Measurements from ENCODE around the gene SEPTIN10.

SEPTIN10 gene

GRCh38 chr2:109638795-109639194, 25.0 kb upstream of the SEPTIN10 start:
- no peak overlapping the region for H3K4me3 ChIP-seq (replicated peaks in 1 of 2; ENCODE audit: low read depth in 2 of 2, low read length in 2 of 2)
- TF ChIP-seq, protein P1, sequence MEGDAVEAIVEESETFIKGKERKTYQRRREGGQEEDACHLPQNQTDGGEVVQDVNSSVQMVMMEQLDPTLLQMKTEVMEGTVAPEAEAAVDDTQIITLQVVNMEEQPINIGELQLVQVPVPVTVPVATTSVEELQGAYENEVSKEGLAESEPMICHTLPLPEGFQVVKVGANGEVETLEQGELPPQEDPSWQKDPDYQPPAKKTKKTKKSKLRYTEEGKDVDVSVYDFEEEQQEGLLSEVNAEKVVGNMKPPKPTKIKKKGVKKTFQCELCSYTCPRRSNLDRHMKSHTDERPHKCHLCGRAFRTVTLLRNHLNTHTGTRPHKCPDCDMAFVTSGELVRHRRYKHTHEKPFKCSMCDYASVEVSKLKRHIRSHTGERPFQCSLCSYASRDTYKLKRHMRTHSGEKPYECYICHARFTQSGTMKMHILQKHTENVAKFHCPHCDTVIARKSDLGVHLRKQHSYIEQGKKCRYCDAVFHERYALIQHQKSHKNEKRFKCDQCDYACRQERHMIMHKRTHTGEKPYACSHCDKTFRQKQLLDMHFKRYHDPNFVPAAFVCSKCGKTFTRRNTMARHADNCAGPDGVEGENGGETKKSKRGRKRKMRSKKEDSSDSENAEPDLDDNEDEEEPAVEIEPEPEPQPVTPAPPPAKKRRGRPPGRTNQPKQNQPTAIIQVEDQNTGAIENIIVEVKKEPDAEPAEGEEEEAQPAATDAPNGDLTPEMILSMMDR (IDR thresholded peaks at IDR 0.05; ENCODE audit: low read depth, low read length): no peak
- peak; percentile 61 to 66 for DNase-seq (ENCODE audit: low read depth in 2 of 2)

- H3K4me3 ChIP-seq (replicated peaks in 1 of 2; ENCODE audit: low read depth in 2 of 2, low read length in 2 of 2): no peak overlapping the region
- peak; percentile 70 to 81 for DNase-seq (ENCODE audit: low read depth in 2 of 2)
- TF ChIP-seq, protein P1 (IDR thresholded peaks at IDR 0.05; ENCODE audit: low read depth, low read length): no peak
These were observed 24.2 kb upstream of the SEPTIN10 start for GRCh38 chr2:109637749-109638570.

- H3K4me3 ChIP-seq (replicated peaks in 1 of 2; ENCODE audit: low read depth in 2 of 2, low read length in 2 of 2): no peak overlapping the region
- TF ChIP-seq, protein P1 (IDR thresholded peaks at IDR 0.05; ENCODE audit: low read depth, low read length): no peak
- peak; percentile 47 to 76 for DNase-seq (ENCODE audit: low read depth in 2 of 2)
These were observed 22.6 kb upstream of the SEPTIN10 start for GRCh38 chr2:109636317-109636716.

DNA sequence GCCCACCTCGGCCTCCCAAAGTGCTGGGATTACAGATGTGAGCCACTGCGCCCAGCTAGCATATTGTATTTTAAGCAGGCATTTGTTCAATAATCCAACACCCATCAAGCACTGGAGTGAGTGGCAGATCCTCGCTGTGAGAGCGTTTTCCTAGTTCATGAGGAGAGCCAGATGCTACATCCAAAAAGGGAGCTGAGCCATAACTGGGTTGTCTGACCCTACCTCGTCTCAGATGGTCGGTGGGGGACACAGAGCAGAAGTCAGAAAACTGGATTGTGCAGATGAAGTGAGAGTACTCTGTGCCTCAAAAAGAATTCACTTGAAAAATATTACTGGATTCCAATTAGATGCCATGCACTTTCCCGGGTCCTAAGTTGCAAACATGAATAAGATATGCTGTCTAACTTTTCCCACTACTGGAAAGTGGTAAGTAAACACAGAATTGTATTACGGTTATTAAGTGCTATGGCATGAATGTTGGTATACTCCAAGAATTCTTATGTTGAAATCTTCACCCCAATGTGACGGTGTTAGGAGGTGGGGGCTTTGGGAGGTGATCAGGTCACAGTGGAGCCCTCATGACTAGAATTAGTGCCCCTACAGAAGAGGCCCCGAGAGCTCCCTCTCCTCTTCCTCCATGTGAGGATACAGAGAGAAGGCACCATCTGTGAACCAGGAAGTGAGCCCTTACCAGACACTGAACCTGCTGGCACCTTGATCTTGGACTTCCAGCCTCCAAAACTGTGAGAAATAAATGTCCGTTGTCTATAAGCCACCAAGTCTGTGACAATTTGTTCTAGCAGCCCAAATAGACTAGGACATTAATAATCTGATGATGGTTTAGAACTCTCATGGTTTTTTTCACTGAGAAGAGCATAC, 21.9 kb upstream of the SEPTIN10 start:
- DNase-seq (ENCODE audit: low read depth in 2 of 2): no peak
- TF ChIP-seq, protein P1 (IDR thresholded peaks at IDR 0.05; ENCODE audit: low read depth, low read length): no peak
- H3K4me3 ChIP-seq (replicated peaks in 1 of 2; ENCODE audit: low read depth in 2 of 2, low read length in 2 of 2): no peak overlapping the region

GRCh38 chr2:109633284-109633961, 19.7 kb upstream of the SEPTIN10 start:
- TF ChIP-seq, protein P1 (IDR thresholded peaks at IDR 0.05; ENCODE audit: low read depth, low read length): no peak
- no peak for DNase-seq (ENCODE audit: low read depth in 2 of 2)
- no peak overlapping the region for H3K4me3 ChIP-seq (replicated peaks in 1 of 2; ENCODE audit: low read depth in 2 of 2, low read length in 2 of 2)

- H3K4me3 ChIP-seq (replicated peaks in 1 of 2; ENCODE audit: low read depth in 2 of 2, low read length in 2 of 2): no peak overlapping the region
- DNase-seq (ENCODE audit: low read depth in 2 of 2): no peak
- TF ChIP-seq, protein P1 (IDR thresholded peaks at IDR 0.05; ENCODE audit: low read depth, low read length): no peak
These were observed 18.5 kb upstream of the SEPTIN10 start for GRCh38 chr2:109632158-109632789.
